H1 (cell line): ENCODE results near the gene ITPRIPL2. TPM values are rescaled to one million over a fixed set of nuclear protein-coding genes. Genes with fewer than 3 reads are reported as not detected.

Experiments used
- CHD7 ChIP-seq: fragments of 300-600 bp; sonication (generic); IDR thresholded peaks from 2 replicates; pipeline ENCODE4 v1.7.1; 2012; ENCODE audit warnings: low read length, moderate library complexity, mild to moderate bottlenecking, inconsistent platforms; ENCODE audit not compliant: insufficient replicate concordance
- polyA plus RNA-seq, 7 experiments: library from polyadenylated mRNA; depleted of rRNA in 3 of 7; stranded (reverse) in 5 of 7; unstranded in 2 of 7; fragments of >200 nt in 5 of 7; fragments of 200-250 nt in 2 of 7; gene quantifications; 1 replicate in 5 of 7; 2 replicates in 1 of 7; 4 replicates in 1 of 7; pipeline versions ENCODE4 v1.2.1 to v1.2.3, GENCODE V29; 2011 to 2013; ENCODE audit warnings: missing spikeins in 2 of 7, mixed read lengths in 2 of 7
- total RNA-seq: library from RNA; stranded (reverse); fragmentation: NEBNext Ultra II Directional; extraction: Animal tissue kit (Norgen Biotek cat#: 25700); gene quantifications from 2 replicates; pipeline ENCODE4 v1.2.1, GENCODE V29; 2021

Gene ITPRIPL2
- total and polyA plus RNA-seq, 2 of the 8 experiments (the other 6 are each of a cell fraction or from before 2014, with no cell fraction given), result 1.1 to 3.4 TPM

GRCh38 chr16:19113577-19114358 lies at the start of gene ITPRIPL2 (continued):
- TF ChIP-seq CHD7, result no peak
